Activated CD8-positive, alpha-beta T cell treated with anti-CD3 and anti-CD28 coated beads, Interleukin-2, amount 10 ng/mL, durations not matched to agents 7 days and 5 days (primary cell): ENCODE data around the gene CST8. TPM values are rescaled to one million over a fixed set of nuclear protein-coding genes. Genes with fewer than 3 reads are reported as not detected.

Source experiments
- ATAC-seq: fragments of 150-1000 bp; cut with Tn5 transposase; one replicate; pipeline ENCODE4 v1.10.0; 2021; ENCODE audit warnings: moderate library complexity
- CTCF ChIA-PET: fragments of 350-600 bp; sonication (Branson Sonifier 250); formaldehyde crosslinking; loops from one replicate; lab custom pipeline; 2021; ENCODE audit warnings: antibody characterized with exemption; lab: Charles Lee
- POLR2A ChIA-PET: fragments of 350-600 bp; sonication (Branson Sonifier 250); formaldehyde crosslinking; loops from one replicate; lab custom pipeline; 2021; ENCODE audit warnings: antibody characterized with exemption; lab: Charles Lee
- DNase-seq: peaks from one replicate; pipeline ENCODE4 v3.0.0-alpha.2; 2020
- H3K27ac Mint-ChIP-seq: one replicate; pipeline ENCODE4 v1.8.0; 2021; ENCODE audit warnings: mild to moderate bottlenecking, mixed read lengths
- H3K27me3 Mint-ChIP-seq: one replicate; pipeline ENCODE4 v1.8.0; 2021; ENCODE audit warnings: low read depth, mixed read lengths
- H3K36me3 Mint-ChIP-seq: one replicate; pipeline ENCODE4 v1.8.0; 2021; ENCODE audit warnings: low read depth, mixed read lengths
- H3K4me1 Mint-ChIP-seq: one replicate; pipeline ENCODE4 v1.8.0; 2021; ENCODE audit warnings: low read depth, mixed read lengths
- H3K4me3 Mint-ChIP-seq: one replicate; pipeline ENCODE4 v1.8.0; 2021; ENCODE audit warnings: mild to moderate bottlenecking, mixed read lengths
- H3K9me3 Mint-ChIP-seq: one replicate; pipeline ENCODE4 v1.8.0; 2022; ENCODE audit warnings: mixed read lengths; ENCODE audit not compliant: insufficient read depth
- total RNA-seq, 2 experiments: library from RNA; stranded (reverse); gene quantifications; one replicate each; pipeline ENCODE4 v1.2.3, GENCODE V29; 2021

Gene CST8
- total RNA-seq, 2 experiments from 2014 or later, result not detected

DNA sequence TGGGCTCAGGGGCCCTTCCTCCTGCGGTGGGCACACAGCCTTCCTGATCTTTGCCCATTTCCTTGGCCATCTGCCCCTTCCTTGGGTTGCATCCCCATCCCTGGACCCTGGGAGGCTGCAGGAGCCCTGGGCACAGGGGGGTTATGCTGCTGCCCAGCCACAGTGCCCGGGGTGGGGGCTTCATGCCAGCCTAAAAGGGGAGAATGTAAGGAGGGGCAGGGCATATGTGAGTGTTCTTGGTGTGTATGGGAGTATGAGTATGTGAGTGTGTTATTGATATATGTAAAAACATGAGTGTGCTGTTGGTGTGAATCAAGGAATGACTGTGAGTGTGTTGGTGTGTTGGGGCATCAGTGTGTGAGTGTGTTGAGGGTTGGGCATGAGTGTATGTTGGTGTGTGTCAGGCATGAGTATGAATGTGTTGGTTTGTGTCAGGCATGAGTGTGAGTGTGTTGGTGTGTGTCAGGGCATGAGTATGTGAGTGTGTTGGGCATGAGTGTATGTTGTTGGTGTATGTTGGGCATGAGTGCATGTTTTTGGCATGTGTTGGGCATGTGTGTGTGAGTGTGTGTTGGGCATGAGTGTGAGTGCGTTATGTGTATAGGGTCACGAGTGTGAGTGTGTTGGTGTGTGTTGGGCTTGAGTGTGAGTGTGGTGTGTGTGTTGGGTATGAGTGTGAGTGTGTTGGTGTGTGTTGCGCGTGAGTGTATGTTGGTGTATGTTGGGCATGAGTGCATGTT lies 14.7 kb upstream of the CST8 start:
- Mint-ChIP-seq H3K9me3 (no peaks in the 10 kb centered on the region), H3K4me1 (no peaks in the 10 kb centered on the region), H3K27me3 (peaks cover 10% of the 10 kb centered on the region), H3K4me3 (no peak overlapping the region), H3K36me3 (no peaks in the 10 kb centered on the region), H3K27ac (no peak overlapping the region)
- DNase-seq (no peak), ATAC-seq (no peak)
- CTCF ChIA-PET, result no interaction called here
- POLR2A ChIA-PET, result no interaction called here

DNA sequence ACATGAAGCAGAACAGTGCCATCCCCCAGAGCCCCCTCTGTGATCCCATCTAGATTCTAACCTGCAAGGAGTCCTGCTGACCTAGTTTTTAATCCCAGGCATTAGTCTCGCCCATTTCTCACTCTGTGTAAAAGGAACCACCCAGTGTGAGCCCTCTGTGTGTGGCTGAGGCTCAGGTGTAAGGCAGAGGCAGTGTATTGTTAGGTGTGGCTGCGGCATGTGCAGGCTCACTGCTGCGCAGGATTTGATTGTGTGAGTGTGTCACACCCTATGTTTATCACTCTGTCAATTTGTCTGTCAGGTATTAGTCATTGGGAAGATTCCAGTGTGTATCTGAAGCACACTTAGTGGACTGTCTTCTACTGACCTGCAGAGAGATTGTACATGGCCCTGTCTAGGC lies 13.7 kb upstream of the CST8 start:
- peaks cover 7% of the 10 kb centered on the region for H3K27me3 Mint-ChIP-seq
- H3K4me3 Mint-ChIP-seq, result no peak overlapping the region
- H3K27ac Mint-ChIP-seq, result no peak overlapping the region
- DNase-seq, result no peak
- ATAC-seq, result no peak
- no peaks in the 10 kb centered on the region for H3K4me1 Mint-ChIP-seq
- ChIA-PET POLR2A (no interaction called here), CTCF (no interaction called here)
- H3K9me3 Mint-ChIP-seq, result no peaks in the 10 kb centered on the region
- no peaks in the 10 kb centered on the region for H3K36me3 Mint-ChIP-seq

DNA sequence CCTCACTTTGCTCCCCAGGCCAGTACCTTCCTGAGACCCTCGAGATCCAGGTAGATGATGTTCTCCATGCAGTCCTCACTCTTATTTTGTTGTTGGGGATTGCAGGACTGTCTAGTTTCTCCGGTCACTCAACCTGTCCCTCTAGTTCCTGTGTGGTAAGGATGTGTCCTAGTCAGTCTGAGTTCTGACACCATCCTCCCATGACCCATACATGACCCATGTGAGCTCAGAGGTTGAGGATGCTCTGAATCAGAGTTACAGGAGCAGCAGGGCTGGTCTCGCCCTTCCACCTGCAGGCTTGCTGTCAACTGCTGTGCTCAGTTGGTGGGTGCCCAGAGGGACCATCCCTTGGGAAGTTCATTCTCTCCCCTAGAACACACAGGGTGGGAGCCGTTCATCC lies 11.9 kb upstream of the CST8 start:
- Mint-ChIP-seq H3K36me3 (no peaks in the 10 kb centered on the region), H3K27ac (no peak overlapping the region), H3K9me3 (no peaks in the 10 kb centered on the region), H3K27me3 (peaks cover 2% of the 10 kb centered on the region), H3K4me1 (peaks cover 1% of the 10 kb centered on the region), H3K4me3 (no peak overlapping the region)
- POLR2A ChIA-PET, result no interaction called here
- CTCF ChIA-PET, result no interaction called here
- DNase-seq (no peak), ATAC-seq (no peak)

DNA sequence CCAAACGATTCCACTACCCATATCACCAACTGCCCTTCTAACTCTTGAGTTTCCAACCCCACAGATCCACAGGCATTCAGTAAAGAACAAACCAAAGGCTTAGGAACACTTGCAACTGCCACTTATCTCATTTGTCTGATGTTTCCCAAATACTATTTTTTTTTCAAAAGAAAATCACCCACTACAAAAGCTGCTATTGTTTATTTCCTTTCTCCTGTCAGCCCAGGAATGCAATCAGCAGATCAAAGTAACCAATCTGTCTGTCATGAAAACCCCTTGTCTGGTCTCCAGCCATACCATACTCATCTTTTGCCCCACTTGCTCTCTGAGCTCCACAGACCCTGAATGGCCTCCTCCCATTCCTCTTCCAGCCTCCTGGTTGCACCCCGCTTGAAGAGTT lies 8.8 kb upstream of the CST8 start:
- Mint-ChIP-seq H3K4me3 (no peak overlapping the region), H3K9me3 (no peaks in the 10 kb centered on the region), H3K27ac (no peak overlapping the region), H3K4me1 (peaks cover 3% of the 10 kb centered on the region), H3K27me3 (peaks cover 2% of the 10 kb centered on the region), H3K36me3 (no peaks in the 10 kb centered on the region)
- ATAC-seq (no peak), DNase-seq (no peak)
- CTCF ChIA-PET, result interaction anchor here (0.8 kb wide), 1 partner anchor 323 kb away, joined by 3 read pairs; no protein-coding TSS in a partner anchor
- POLR2A ChIA-PET, result no interaction called here

DNA sequence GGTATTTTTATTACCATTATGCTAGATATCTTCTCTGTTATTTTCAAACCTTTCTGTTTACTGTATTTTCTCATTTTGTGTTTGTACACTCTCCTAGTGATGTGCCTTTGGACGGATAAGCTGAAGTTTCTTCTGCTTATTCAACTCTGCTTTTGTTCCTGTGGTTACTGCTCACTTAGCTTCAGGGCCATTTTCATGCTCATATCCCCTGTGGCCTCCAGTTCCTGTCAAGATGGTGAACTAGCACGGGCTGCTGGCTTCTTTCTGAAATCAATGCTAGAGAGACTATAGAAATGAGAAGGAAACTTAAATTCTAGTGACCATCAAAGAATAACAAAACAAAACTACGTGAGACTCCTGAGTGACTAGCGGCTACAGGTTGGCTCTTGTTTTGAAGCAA lies 6.8 kb upstream of the CST8 start:
- no peak for DNase-seq
- Mint-ChIP-seq H3K9me3 (no peaks in the 10 kb centered on the region), H3K4me3 (no peak overlapping the region), H3K27ac (no peak overlapping the region), H3K36me3 (no peaks in the 10 kb centered on the region), H3K4me1 (peaks cover 3% of the 10 kb centered on the region), H3K27me3 (peaks cover 2% of the 10 kb centered on the region)
- ChIA-PET CTCF (no interaction called here), POLR2A (no interaction called here)
- ATAC-seq, result no peak

DNA sequence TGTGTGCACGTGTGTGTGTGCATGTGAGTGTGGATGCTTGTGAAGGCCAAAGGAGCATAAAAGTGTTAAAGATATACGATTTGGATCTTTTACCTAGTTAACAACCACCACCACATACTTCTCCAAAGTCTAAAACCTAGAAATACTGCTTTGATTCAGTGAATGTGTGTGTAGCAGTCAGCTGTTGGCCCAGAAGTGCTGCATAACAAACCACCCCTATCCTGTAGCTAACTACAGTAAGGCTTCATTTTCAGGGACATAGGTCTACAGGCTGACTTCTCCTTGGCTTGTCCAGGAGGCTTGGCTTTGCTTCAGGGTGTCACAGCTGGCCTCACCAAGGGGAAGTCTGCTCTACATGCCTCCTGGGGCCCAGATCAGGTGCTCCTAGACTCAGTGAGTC lies 2.4 kb upstream of the CST8 start:
- no peak overlapping the region for H3K27ac Mint-ChIP-seq
- H3K4me1 Mint-ChIP-seq, result peaks cover 3% of the 10 kb centered on the region
- CTCF ChIA-PET, result no interaction called here

DNA sequence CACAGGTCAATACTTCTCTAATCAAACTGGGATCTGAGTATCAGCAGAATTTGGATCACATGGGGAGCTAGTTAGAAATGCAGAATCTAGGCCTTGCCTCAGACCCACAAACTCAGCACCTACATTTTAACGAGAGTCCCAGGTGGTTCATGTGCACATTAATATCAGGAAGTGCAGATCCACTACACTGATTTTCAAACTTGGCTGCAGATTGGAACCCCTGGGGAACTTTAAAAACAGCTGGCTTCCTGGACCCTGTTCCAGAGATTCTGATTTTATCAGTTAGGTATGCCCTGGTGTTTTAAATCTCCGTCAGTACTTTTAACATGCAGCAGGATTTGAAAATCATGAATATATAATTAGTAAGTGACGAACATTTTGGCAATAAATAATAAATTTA lies 1.9 kb upstream of the CST8 start:
- ATAC-seq (no peak), DNase-seq (no peak)
- H3K27ac Mint-ChIP-seq, result no peak overlapping the region
- no peaks in the 10 kb centered on the region for H3K9me3 Mint-ChIP-seq
- H3K4me1 Mint-ChIP-seq, result peaks cover 3% of the 10 kb centered on the region
- no peak overlapping the region for H3K4me3 Mint-ChIP-seq
- POLR2A ChIA-PET, result interaction anchor here (0.9 kb wide), 1 partner anchor 12 kb away, joined by 3 read pairs; no protein-coding TSS in a partner anchor
- CTCF ChIA-PET, result no interaction called here
- H3K36me3 Mint-ChIP-seq, result no peaks in the 10 kb centered on the region
- H3K27me3 Mint-ChIP-seq, result no peaks in the 10 kb centered on the region

More for the DNA sequence above, 2.4 kb upstream of the CST8 start:
- no peak for ATAC-seq
- no peaks in the 10 kb centered on the region for H3K36me3 Mint-ChIP-seq
- no peaks in the 10 kb centered on the region for H3K9me3 Mint-ChIP-seq
- POLR2A ChIA-PET, result interaction anchor here (0.9 kb wide), 1 partner anchor 13 kb away, joined by 3 read pairs; no protein-coding TSS in a partner anchor
- H3K4me3 Mint-ChIP-seq, result no peak overlapping the region
- no peaks in the 10 kb centered on the region for H3K27me3 Mint-ChIP-seq
- no peak for DNase-seq

DNA sequence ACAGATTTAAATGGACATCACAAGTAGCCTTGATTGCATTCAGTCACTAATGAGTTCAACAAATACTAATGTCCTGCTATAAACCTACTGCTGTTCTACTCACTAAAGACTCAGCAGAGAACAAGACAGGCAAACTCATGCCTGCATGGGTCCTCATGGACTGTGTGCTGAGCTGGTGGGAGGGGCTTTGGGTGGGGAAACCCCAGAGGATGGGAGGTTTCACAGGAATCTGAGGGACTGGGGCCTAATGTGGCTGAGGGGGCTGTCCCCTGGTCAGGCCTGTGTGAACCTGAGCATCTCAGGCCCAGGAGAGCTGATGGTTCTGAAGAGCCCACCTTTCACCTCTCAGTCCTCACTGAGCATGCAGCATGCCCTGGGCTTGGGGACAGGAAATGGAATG lies 1.4 kb downstream of the CST8 start:
- ATAC-seq (no peak), DNase-seq (no peak)
- Mint-ChIP-seq H3K36me3 (no peaks in the 10 kb centered on the region), H3K4me3 (no peak overlapping the region), H3K9me3 (no peaks in the 10 kb centered on the region), H3K27me3 (no peaks in the 10 kb centered on the region), H3K27ac (no peak overlapping the region), H3K4me1 (no peaks in the 10 kb centered on the region)
- ChIA-PET POLR2A (no interaction called here), CTCF (no interaction called here)

DNA sequence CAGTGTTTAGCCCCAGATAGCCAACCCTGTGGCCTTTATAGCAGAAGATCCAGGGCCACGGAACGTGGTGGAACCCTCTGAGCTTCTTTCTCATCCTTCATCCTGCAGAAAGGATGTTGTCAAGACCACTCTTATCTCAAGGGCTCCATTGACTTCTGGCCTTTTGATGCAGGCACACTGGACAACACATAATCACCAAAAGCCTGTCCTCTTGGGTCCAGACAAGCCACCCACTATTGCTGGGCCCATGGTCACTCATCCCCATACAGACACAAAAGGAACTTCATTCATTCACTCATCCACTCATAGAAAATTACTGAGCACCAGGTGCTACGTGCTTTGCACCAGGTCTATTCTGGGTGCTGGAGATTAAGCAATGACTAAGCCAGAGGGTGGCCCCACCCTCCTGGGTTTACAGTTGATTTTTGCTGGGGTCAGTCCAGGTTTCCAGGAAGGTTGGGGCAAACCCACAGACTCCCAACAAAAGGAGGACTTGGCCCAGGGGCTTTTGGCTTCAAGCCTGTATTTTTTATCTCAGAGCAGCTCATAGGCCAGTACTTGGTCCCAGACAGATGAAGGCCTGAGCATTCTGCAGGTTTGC lies 2.4 kb downstream of the CST8 start:
- Mint-ChIP-seq H3K36me3 (no peaks in the 10 kb centered on the region), H3K9me3 (no peaks in the 10 kb centered on the region), H3K27ac (no peak overlapping the region), H3K4me1 (no peaks in the 10 kb centered on the region), H3K4me3 (no peak overlapping the region), H3K27me3 (no peaks in the 10 kb centered on the region)
- ChIA-PET CTCF (no interaction called here), POLR2A (no interaction called here)
- DNase-seq (no peak), ATAC-seq (no peak)

DNA sequence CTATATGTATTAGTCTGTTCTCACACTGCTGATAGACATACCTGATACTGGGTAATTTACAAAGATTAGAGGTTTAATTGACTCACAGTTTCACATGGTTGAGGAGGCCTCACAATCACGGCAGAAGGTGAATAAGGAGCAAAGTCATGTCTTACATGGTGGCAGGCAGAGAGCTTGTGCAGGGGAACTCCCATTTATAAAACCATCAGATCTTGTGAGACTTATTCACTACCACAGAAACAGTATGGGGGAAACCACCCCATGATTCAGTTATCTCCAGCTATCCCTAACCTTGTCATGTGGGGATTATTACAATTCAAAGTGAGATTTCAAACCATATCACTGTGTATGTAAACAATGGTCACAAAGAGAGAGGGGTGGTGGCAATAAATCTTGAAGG lies 6.6 kb downstream of the CST8 start:
- ChIA-PET CTCF (no interaction called here), POLR2A (no interaction called here)
- H3K4me1 Mint-ChIP-seq, result no peaks in the 10 kb centered on the region
- no peaks in the 10 kb centered on the region for H3K9me3 Mint-ChIP-seq
- H3K27ac Mint-ChIP-seq, result no peak overlapping the region
- no peak for DNase-seq
- H3K27me3 Mint-ChIP-seq, result no peaks in the 10 kb centered on the region
- ATAC-seq, result no peak
- H3K36me3 Mint-ChIP-seq, result no peaks in the 10 kb centered on the region
- H3K4me3 Mint-ChIP-seq, result no peak overlapping the region

DNA sequence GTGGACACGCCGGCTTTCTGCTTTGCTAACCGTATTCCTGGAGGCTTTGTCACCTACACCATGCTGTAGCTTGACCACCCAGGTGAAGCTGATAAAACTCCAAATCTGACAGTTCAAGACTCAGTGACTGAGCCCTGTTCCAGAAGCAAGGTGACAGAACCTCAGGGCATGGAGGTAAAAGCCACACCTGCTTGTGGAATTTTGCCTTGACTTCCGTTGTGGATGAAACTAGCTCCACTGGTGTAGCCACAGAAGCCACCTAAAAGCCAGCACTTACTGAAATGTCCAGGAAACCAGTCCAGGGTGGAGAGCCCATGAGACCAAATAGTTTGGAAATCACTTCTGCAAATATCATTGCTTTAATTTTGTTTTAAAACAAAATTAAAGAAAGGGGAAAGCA lies 11.0 kb downstream of the CST8 start:
- no peaks in the 10 kb centered on the region for H3K4me1 Mint-ChIP-seq
- no peak overlapping the region for H3K27ac Mint-ChIP-seq
- DNase-seq (no peak), ATAC-seq (no peak)
- no peak overlapping the region for H3K4me3 Mint-ChIP-seq
- H3K9me3 Mint-ChIP-seq, result no peaks in the 10 kb centered on the region
- CTCF ChIA-PET, result no interaction called here
- H3K27me3 Mint-ChIP-seq, result no peaks in the 10 kb centered on the region
- H3K36me3 Mint-ChIP-seq, result no peaks in the 10 kb centered on the region
- POLR2A ChIA-PET, result no interaction called here

DNA sequence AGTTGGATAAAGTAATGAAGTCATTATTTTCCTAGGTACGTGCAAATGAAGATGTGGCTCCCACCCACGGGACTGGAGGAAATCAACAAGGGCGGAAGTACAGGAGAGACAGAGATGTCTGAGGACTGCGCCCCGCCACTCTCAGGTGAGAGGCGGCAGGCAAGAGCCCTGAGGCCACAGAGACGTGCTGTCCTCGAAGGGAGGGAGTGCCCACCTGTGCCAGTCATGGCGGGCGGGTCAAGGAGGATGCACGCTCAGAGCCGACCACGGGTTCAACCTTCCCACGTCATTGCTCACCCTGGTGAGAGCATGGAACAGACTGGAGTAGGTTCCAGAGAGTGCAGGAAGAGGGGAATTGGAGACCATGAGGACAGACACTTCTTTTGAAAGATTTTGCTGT lies 12.7 kb downstream of the CST8 start:
- no peak overlapping the region for H3K27ac Mint-ChIP-seq
- no peaks in the 10 kb centered on the region for H3K4me1 Mint-ChIP-seq
- POLR2A ChIA-PET, result interaction anchor here (0.6 kb wide), 1 partner anchor 36 kb away, joined by 3 read pairs; no protein-coding TSS in a partner anchor
- H3K27me3 Mint-ChIP-seq, result no peaks in the 10 kb centered on the region
- no peaks in the 10 kb centered on the region for H3K9me3 Mint-ChIP-seq
- H3K4me3 Mint-ChIP-seq, result no peak overlapping the region
- ATAC-seq (no peak), DNase-seq (no peak)
- CTCF ChIA-PET, result no interaction called here
- H3K36me3 Mint-ChIP-seq, result no peaks in the 10 kb centered on the region
